ENCODE measurements around the gene EXOC6B. TPM values are rescaled to one million over a fixed set of nuclear protein-coding genes. Genes with fewer than 3 reads are reported as not detected.

Gene EXOC6B
- 9.6 TPM for polyA plus RNA-seq (ENCODE audit: insufficient read length)

- DNase-seq (ENCODE audit: low read depth), result peak; percentile 79
These were observed at the start of gene EXOC6B for GRCh38 chr2:72825257-72826155. Gene EXOC6B (minus strand): TSS chr2:72826033.

- no peak for DNase-seq (ENCODE audit: low read depth)
These were observed 46.0 kb upstream of the EXOC6B start for GRCh38 chr2:72871880-72872279.

- no peak for DNase-seq (ENCODE audit: low read depth)
These were observed 45.2 kb upstream of the EXOC6B start for GRCh38 chr2:72871060-72871459.

GRCh38 chr2:72864500-72864899 is 38.7 kb upstream of the EXOC6B start:
- no peak for DNase-seq (ENCODE audit: low read depth)

GRCh38 chr2:72863046-72863445 is 37.2 kb upstream of the EXOC6B start:
- DNase-seq (ENCODE audit: low read depth), result no peak

- peak; percentile 52 for DNase-seq (ENCODE audit: low read depth)
These were observed 36.6 kb upstream of the EXOC6B start for GRCh38 chr2:72862239-72862988.

GRCh38 chr2:72859831-72860262 is 34.0 kb upstream of the EXOC6B start:
- peak; percentile 4 for DNase-seq (ENCODE audit: low read depth)

GRCh38 chr2:72851333-72851732 is 25.5 kb upstream of the EXOC6B start:
- DNase-seq (ENCODE audit: low read depth), result no peak

GRCh38 chr2:72849138-72849462 is 23.3 kb upstream of the EXOC6B start:
- no peak for DNase-seq (ENCODE audit: low read depth)

GRCh38 chr2:72848436-72849137 is 22.8 kb upstream of the EXOC6B start:
- DNase-seq (ENCODE audit: low read depth), result no peak

GRCh38 chr2:72847534-72848315 is 21.9 kb upstream of the EXOC6B start:
- no peak for DNase-seq (ENCODE audit: low read depth)

GRCh38 chr2:72846171-72847095 is 20.6 kb upstream of the EXOC6B start:
- DNase-seq (ENCODE audit: low read depth), result no peak

GRCh38 chr2:72843301-72843700 is 17.5 kb upstream of the EXOC6B start:
- no peak for DNase-seq (ENCODE audit: low read depth)

GRCh38 chr2:72841462-72842125 is 15.8 kb upstream of the EXOC6B start:
- no peak for DNase-seq (ENCODE audit: low read depth)

- no peak for DNase-seq (ENCODE audit: low read depth)
These were observed 14.2 kb upstream of the EXOC6B start for GRCh38 chr2:72840066-72840465.

- DNase-seq (ENCODE audit: low read depth), result no peak
These were observed 11.3 kb upstream of the EXOC6B start for GRCh38 chr2:72837171-72837570.

GRCh38 chr2:72835403-72835802 is 9.6 kb upstream of the EXOC6B start:
- no peak for DNase-seq (ENCODE audit: low read depth)

- no peak for DNase-seq (ENCODE audit: low read depth)
These were observed 8.8 kb upstream of the EXOC6B start for GRCh38 chr2:72834596-72834995.

GRCh38 chr2:72833084-72833714 is 7.4 kb upstream of the EXOC6B start:
- no peak for DNase-seq (ENCODE audit: low read depth)

Data from forelimb muscle (tissue), 1 donor.